Liver (tissue), 9 donors: ENCODE data around the gene EXOC4. TPM values are rescaled to one million over a fixed set of nuclear protein-coding genes. Genes with fewer than 3 reads are reported as not detected.

Source experiments
- DNase-seq: peaks from one replicate; pipeline ENCODE4 v3.0.0-alpha.2; 2017; ENCODE audit warnings: low spot score
- H3K27ac ChIP-seq, 2 donors: one replicate each; pipeline ENCODE4 v1.7.0; 2013; ENCODE audit warnings: inconsistent platforms in 2 of 2, low read length in 2 of 2, control low read depth in 1 of 2, low read depth in 1 of 2, mild to moderate bottlenecking in 1 of 2
- H3K27me3 ChIP-seq, 4 donors: one replicate each; pipeline versions ENCODE4 v1.6.1 to v1.7.0; 2013; ENCODE audit warnings: low read length in 3 of 4, inconsistent platforms in 1 of 4, mild to moderate bottlenecking in 1 of 4, moderate library complexity in 1 of 4; ENCODE audit not compliant: control insufficient read depth in 4 of 4, insufficient read depth in 4 of 4
- H3K36me3 ChIP-seq, 4 donors: one replicate each; pipeline versions ENCODE4 v1.6.1 to v1.7.0; 2013; ENCODE audit warnings: low read length in 3 of 4, mild to moderate bottlenecking in 3 of 4, low read depth in 1 of 4, moderate library complexity in 1 of 4; ENCODE audit not compliant: control insufficient read depth in 4 of 4, insufficient read depth in 3 of 4
- H3K4me1 ChIP-seq, 4 donors: one replicate each; pipeline versions ENCODE4 v1.6.1 to v1.7.0; 2013; ENCODE audit warnings: low read length in 3 of 4, mild to moderate bottlenecking in 3 of 4, moderate library complexity in 1 of 4; ENCODE audit not compliant: control insufficient read depth in 4 of 4, insufficient read depth in 4 of 4
- H3K4me3 ChIP-seq, 3 donors: one replicate each; pipeline versions ENCODE4 v1.6.1 to v1.7.0; 2013; ENCODE audit warnings: low read length in 3 of 3, control low read depth in 1 of 3, low read depth in 1 of 3, mild to moderate bottlenecking in 1 of 3
- H3K9ac ChIP-seq, 2 donors: one replicate each; pipeline ENCODE4 v1.7.0; 2013; ENCODE audit warnings: low read length in 2 of 2, mild to moderate bottlenecking in 2 of 2, moderate library complexity in 2 of 2, control low read depth in 1 of 2, low read depth in 1 of 2
- H3K9me3 ChIP-seq, 4 donors: one replicate each; pipeline versions ENCODE4 v1.6.1 to v1.7.0; 2013; ENCODE audit warnings: low read length in 3 of 4; ENCODE audit not compliant: control insufficient read depth in 4 of 4
- EGR1 ChIP-seq, 2 donors: IDR thresholded peaks; 2 replicates each; pipeline ENCODE4 v1.6.1; 2016 to 2018; ENCODE audit warnings: antibody characterized with exemption in 2 of 2, low read depth in 2 of 2
- FOXA1 ChIP-seq: IDR thresholded peaks from 2 replicates; pipeline ENCODE4 v1.6.1; 2016; ENCODE audit warnings: antibody characterized with exemption
- GABPA ChIP-seq, 2 donors: IDR thresholded peaks in 1 of 2; conservative IDR thresholded peaks in 1 of 2; 2 replicates each; pipeline ENCODE4 v1.6.1; 2016; ENCODE audit warnings: antibody characterized with exemption in 2 of 2, mild to moderate bottlenecking in 1 of 2, moderate library complexity in 1 of 2
- HNF4A ChIP-seq, 2 donors: conservative IDR thresholded peaks; 2 replicates each; pipeline ENCODE4 v1.6.1; 2016; ENCODE audit warnings: antibody characterized with exemption in 2 of 2, mild to moderate bottlenecking in 2 of 2
- HNF4G ChIP-seq: IDR thresholded peaks from 2 replicates; pipeline ENCODE4 v1.6.1; 2016; ENCODE audit warnings: antibody characterized with exemption
- JUND ChIP-seq, 2 donors: IDR thresholded peaks; 2 replicates each; pipeline ENCODE4 v1.6.1; 2016; ENCODE audit warnings: antibody characterized with exemption in 2 of 2
- NR2F2 ChIP-seq: IDR thresholded peaks from 2 replicates; pipeline ENCODE4 v1.6.1; 2016; ENCODE audit warnings: antibody characterized with exemption
- RAD21 ChIP-seq, 2 donors: IDR thresholded peaks; 2 replicates each; pipeline ENCODE4 v1.6.1; 2016; ENCODE audit warnings: antibody characterized with exemption in 2 of 2, mild to moderate bottlenecking in 2 of 2
- RXRA ChIP-seq, 2 donors: IDR thresholded peaks; 2 replicates each; pipeline ENCODE4 v1.6.1; 2017 to 2018; ENCODE audit warnings: antibody characterized with exemption in 2 of 2, mild to moderate bottlenecking in 1 of 2
- SP1 ChIP-seq: IDR thresholded peaks from 2 replicates; pipeline ENCODE4 v1.6.1; 2018; ENCODE audit warnings: antibody characterized with exemption, mild to moderate bottlenecking
- TAF1 ChIP-seq: conservative IDR thresholded peaks from 2 replicates; pipeline ENCODE4 v1.6.1; 2016; ENCODE audit warnings: antibody characterized with exemption, mild to moderate bottlenecking
- YY1 ChIP-seq: IDR thresholded peaks from 2 replicates; pipeline ENCODE4 v1.6.1; 2016; ENCODE audit warnings: antibody characterized with exemption, mild to moderate bottlenecking
- WGBS: extraction: QIAGEN DNeasy Blood & Tissue Kit; methylation state at CpG from one replicate; pipeline ENCODE4 v1.1.7; 2013; 5-methylcytosine and 5-hydroxymethylcytosine counted together
- polyA plus RNA-seq, 2 donors: library from polyadenylated mRNA; stranded (reverse) in 1 of 2; unstranded in 1 of 2; fragments of 200-250 nt in 1 of 2; fragments of >200 nt in 1 of 2; fragmentation: Nextera tagmentation in 1 of 2; extraction: Ambion mirVana in 1 of 2; gene quantifications; one replicate each; pipeline versions ENCODE4 v1.2.1 to v1.2.3, GENCODE V29; 2013 to 2015
- total RNA-seq, 2 donors: library from RNA; depleted of rRNA; stranded (reverse); fragments of >200 nt; gene quantifications; one replicate each; pipeline ENCODE4 v1.2.3, GENCODE V29; 2014
- TF ChIP-seq, protein P1 (sequence below): IDR thresholded peaks from 2 replicates; pipeline ENCODE4 v1.6.1; 2016; ENCODE audit warnings: antibody characterized with exemption
- TF ChIP-seq, protein P2 (sequence below): fragments of 150-350 bp; IDR thresholded peaks from 2 replicates; pipeline ENCODE4 v1.5.1; 2017; ENCODE audit warnings: improper control_type of control experiment, low read depth, low read length; ENCODE audit not compliant: missing input control
- TF ChIP-seq, protein P3 (sequence below): IDR thresholded peaks from 2 replicates; pipeline ENCODE4 v1.6.1; 2016; ENCODE audit warnings: antibody characterized with exemption
- TF ChIP-seq, protein P4 (sequence below): IDR thresholded peaks from 2 replicates; pipeline ENCODE4 v1.6.1; 2016; ENCODE audit warnings: antibody characterized with exemption, mild to moderate bottlenecking
- TF ChIP-seq, protein P5 (sequence below): IDR thresholded peaks from 2 replicates; pipeline ENCODE4 v1.6.1; 2016; ENCODE audit warnings: antibody characterized with exemption
- donor health status: healthy.
- donor health status: healthy.
- donor health status: healthy.
- donor health status: healthy.
- donor health status: healthy.

Gene EXOC4
- total and polyA plus RNA-seq, 4 donors = 9.5 to 55.9 (median 23.6) TPM

DNA sequence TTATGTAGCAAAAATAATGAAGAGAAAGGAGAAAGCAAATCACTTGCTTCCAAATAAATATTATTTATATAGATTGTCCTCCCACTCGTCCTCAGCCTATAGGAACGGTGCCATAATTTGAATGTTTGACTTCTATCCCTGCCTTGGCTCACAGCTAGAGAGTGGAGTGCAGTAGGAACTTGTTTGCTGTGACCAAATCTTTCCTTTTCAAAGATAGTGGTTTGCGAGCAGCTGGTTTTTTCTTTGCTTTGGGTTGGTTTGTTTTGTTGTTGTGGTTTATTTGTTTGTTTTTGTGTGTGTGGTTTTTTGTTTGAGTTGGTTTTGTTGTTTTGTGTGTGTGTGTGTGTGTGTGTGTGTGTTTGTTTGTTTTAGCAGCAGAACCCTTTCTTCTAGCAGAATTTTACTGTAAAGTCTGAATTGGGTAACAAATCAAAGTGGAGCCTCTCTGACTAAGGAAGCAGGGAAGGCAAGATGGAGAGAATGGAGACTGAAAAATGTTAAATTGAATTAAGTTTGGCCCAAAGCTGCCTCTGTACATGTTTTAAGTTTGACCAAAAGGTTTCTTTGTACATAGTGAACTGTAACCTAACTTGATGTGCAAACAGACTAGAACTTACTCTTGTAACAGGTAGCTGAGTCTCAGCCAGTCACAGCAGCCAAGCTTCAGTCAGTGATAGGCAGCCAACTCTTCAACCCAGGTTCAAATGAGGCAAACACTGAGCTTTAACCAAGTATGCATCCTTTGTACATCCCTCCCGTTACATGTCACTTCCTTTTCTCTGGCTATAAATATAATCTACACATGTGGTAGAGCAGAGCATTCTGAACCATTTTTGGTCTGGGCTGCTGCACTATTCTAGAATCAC lies 724.8 kb downstream of the EXOC4 start:
- TF ChIP-seq, protein P1, sequence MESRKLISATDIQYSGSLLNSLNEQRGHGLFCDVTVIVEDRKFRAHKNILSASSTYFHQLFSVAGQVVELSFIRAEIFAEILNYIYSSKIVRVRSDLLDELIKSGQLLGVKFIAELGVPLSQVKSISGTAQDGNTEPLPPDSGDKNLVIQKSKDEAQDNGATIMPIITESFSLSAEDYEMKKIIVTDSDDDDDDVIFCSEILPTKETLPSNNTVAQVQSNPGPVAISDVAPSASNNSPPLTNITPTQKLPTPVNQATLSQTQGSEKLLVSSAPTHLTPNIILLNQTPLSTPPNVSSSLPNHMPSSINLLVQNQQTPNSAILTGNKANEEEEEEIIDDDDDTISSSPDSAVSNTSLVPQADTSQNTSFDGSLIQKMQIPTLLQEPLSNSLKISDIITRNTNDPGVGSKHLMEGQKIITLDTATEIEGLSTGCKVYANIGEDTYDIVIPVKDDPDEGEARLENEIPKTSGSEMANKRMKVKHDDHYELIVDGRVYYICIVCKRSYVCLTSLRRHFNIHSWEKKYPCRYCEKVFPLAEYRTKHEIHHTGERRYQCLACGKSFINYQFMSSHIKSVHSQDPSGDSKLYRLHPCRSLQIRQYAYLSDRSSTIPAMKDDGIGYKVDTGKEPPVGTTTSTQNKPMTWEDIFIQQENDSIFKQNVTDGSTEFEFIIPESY = no peak
- no peak for TF ChIP-seq RAD21 (IDR thresholded peaks at IDR 0.05)
- no peak for TF ChIP-seq FOXA1
- TF ChIP-seq SP1 = no peak
- no peak for TF ChIP-seq JUND (IDR thresholded peaks at IDR 0.05)
- no peak for TF ChIP-seq TAF1
- no peak for TF ChIP-seq RXRA (IDR thresholded peaks at IDR 0.05)
- no peak for TF ChIP-seq HNF4G
- no peak for TF ChIP-seq GABPA (IDR thresholded peaks at IDR 0.05 in 1 of 2, conservative IDR thresholded peaks at IDR 0.05 in 1 of 2)
- TF ChIP-seq, protein P2, sequence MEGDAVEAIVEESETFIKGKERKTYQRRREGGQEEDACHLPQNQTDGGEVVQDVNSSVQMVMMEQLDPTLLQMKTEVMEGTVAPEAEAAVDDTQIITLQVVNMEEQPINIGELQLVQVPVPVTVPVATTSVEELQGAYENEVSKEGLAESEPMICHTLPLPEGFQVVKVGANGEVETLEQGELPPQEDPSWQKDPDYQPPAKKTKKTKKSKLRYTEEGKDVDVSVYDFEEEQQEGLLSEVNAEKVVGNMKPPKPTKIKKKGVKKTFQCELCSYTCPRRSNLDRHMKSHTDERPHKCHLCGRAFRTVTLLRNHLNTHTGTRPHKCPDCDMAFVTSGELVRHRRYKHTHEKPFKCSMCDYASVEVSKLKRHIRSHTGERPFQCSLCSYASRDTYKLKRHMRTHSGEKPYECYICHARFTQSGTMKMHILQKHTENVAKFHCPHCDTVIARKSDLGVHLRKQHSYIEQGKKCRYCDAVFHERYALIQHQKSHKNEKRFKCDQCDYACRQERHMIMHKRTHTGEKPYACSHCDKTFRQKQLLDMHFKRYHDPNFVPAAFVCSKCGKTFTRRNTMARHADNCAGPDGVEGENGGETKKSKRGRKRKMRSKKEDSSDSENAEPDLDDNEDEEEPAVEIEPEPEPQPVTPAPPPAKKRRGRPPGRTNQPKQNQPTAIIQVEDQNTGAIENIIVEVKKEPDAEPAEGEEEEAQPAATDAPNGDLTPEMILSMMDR = no peak
- TF ChIP-seq, protein P3, sequence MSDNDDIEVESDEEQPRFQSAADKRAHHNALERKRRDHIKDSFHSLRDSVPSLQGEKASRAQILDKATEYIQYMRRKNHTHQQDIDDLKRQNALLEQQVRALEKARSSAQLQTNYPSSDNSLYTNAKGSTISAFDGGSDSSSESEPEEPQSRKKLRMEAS = no peak
- TF ChIP-seq YY1 = no peak
- TF ChIP-seq, protein P4, sequence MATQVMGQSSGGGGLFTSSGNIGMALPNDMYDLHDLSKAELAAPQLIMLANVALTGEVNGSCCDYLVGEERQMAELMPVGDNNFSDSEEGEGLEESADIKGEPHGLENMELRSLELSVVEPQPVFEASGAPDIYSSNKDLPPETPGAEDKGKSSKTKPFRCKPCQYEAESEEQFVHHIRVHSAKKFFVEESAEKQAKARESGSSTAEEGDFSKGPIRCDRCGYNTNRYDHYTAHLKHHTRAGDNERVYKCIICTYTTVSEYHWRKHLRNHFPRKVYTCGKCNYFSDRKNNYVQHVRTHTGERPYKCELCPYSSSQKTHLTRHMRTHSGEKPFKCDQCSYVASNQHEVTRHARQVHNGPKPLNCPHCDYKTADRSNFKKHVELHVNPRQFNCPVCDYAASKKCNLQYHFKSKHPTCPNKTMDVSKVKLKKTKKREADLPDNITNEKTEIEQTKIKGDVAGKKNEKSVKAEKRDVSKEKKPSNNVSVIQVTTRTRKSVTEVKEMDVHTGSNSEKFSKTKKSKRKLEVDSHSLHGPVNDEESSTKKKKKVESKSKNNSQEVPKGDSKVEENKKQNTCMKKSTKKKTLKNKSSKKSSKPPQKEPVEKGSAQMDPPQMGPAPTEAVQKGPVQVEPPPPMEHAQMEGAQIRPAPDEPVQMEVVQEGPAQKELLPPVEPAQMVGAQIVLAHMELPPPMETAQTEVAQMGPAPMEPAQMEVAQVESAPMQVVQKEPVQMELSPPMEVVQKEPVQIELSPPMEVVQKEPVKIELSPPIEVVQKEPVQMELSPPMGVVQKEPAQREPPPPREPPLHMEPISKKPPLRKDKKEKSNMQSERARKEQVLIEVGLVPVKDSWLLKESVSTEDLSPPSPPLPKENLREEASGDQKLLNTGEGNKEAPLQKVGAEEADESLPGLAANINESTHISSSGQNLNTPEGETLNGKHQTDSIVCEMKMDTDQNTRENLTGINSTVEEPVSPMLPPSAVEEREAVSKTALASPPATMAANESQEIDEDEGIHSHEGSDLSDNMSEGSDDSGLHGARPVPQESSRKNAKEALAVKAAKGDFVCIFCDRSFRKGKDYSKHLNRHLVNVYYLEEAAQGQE = no peak
- TF ChIP-seq HNF4A (conservative IDR thresholded peaks at IDR 0.05) = no peak
- no peak for TF ChIP-seq EGR1 (IDR thresholded peaks at IDR 0.05; ENCODE audit: low read depth in 2 of 2)
- TF ChIP-seq NR2F2 = no peak
- TF ChIP-seq, protein P5, sequence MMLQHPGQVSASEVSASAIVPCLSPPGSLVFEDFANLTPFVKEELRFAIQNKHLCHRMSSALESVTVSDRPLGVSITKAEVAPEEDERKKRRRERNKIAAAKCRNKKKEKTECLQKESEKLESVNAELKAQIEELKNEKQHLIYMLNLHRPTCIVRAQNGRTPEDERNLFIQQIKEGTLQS = no peak
- Histone ChIP-seq H3K9ac (no peak overlapping the region), H3K4me3 (no peak overlapping the region), H3K9me3 (no peaks in the 10 kb centered on the region), H3K27me3 (no peaks in the 10 kb centered on the region), H3K27ac (no peak overlapping the region), H3K4me1 (no peaks in the 10 kb centered on the region), H3K36me3 (no peaks in the 10 kb centered on the region)
- no peak for DNase-seq
- 71% methylated on average over 4 of the region's 4 CpGs for WGBS
